Suprapubic skin (tissue), 4 donors: Measurements from ENCODE around the gene HYLS1.

Source experiments
- CTCF ChIP-seq, 2 donors: fragments of 200-600 bp in 1 of 2; fragments of 450-650 bp in 1 of 2; sonication (generic) in 1 of 2; IDR thresholded peaks; one replicate each; pipeline ENCODE4 v1.5.1; 2016 to 2019; ENCODE audit warnings: antibody characterized with exemption in 2 of 2, mild to moderate bottlenecking in 1 of 2, moderate library complexity in 1 of 2
- POLR2A ChIP-seq, 2 donors: fragments of 450-650 bp; IDR thresholded peaks; one replicate each; pipeline ENCODE4 v1.6.1; 2017; ENCODE audit warnings: antibody characterized with exemption in 2 of 2, mild to moderate bottlenecking in 2 of 2, moderate library complexity in 2 of 2
- POLR2AphosphoS5 ChIP-seq, 3 donors: sonication (generic); formaldehyde crosslinking; IDR thresholded peaks; one replicate each; pipeline ENCODE4 v1.6.1; 2017; ENCODE audit warnings: antibody characterized with exemption in 3 of 3

GRCh38 chr11:125924384-125925007 is 37.0 kb downstream of the HYLS1 start:
- no peak for TF ChIP-seq CTCF (IDR thresholded peaks at IDR 0.05)
- TF ChIP-seq POLR2AphosphoS5 (IDR thresholded peaks at IDR 0.05), result no peak
- TF ChIP-seq POLR2A (IDR thresholded peaks at IDR 0.05), result no peak
